IMR-90 (cell line): Measurements from ENCODE around the gene ADRA2B. TPM values are rescaled to one million over a fixed set of nuclear protein-coding genes. Genes with fewer than 3 reads are reported as not detected.
"Not testable (repeated sequence)": the region's sequence is repeated elsewhere in the genome, so short reads cannot be mapped to it uniquely, and the experiment has no call there.

Experiments used
- ATAC-seq: fragments of 200-7000 bp; cut with Tn5 transposase; 2 replicates; pipeline ENCODE4 v1.9.1; 2020; ENCODE audit warnings: low read depth, mild to moderate bottlenecking, moderate library complexity
- BruUV-seq: library from RNA; stranded (reverse); fragments of 400-500 nt; replicated peaks from 2 replicates; lab custom pipeline; 2021; lab: Mats Ljungman, UMichigan
- CTCF ChIA-PET: fragments of 300-600 bp; formaldehyde crosslinking; extraction: SDS; loops from one replicate; lab custom pipeline; 2021; ENCODE audit warnings: antibody characterized with exemption; lab: Yijun Ruan, JAX
- POLR2A ChIA-PET: fragments of 300-600 bp; sonication (Branson Sonifier 250); formaldehyde crosslinking; loops from one replicate; lab custom pipeline; 2022; ENCODE audit warnings: antibody characterized with exemption; ENCODE audit not compliant: unreplicated experiment; lab: Charles Lee
- DNase-seq: peaks from one replicate; pipeline ENCODE4 v3.0.0; 2013
- H2AFZ ChIP-seq: replicated peaks from 2 replicates; pipeline ENCODE3; 2013; ENCODE audit warnings: low read length, mild to moderate bottlenecking; ENCODE audit not compliant: poor library complexity
- H2AK5ac ChIP-seq: 2 replicates; pipeline ENCODE4 v1.6.1; 2013; ENCODE audit warnings: low read depth, low read length, inconsistent platforms
- H2AK9ac ChIP-seq: replicated peaks from 2 replicates; pipeline ENCODE3; 2013; ENCODE audit warnings: mild to moderate bottlenecking, low read depth, low read length, moderate library complexity; ENCODE audit not compliant: poor library complexity
- H2BK120ac ChIP-seq: 2 replicates; pipeline ENCODE4 v1.6.1; 2013; ENCODE audit warnings: low read depth, low read length, inconsistent platforms
- H2BK15ac ChIP-seq: 3 replicates; pipeline ENCODE4 v1.6.1; 2013; ENCODE audit warnings: low read depth, low read length, inconsistent platforms
- H2BK20ac ChIP-seq: 2 replicates; pipeline ENCODE4 v1.6.1; 2013; ENCODE audit warnings: low read depth, mild to moderate bottlenecking, inconsistent platforms, low read length, moderate library complexity
- H2BK5ac ChIP-seq: 2 replicates; pipeline ENCODE4 v1.6.1; 2013; ENCODE audit warnings: mild to moderate bottlenecking, low read depth, low read length, inconsistent platforms; ENCODE audit not compliant: poor library complexity, severe bottlenecking
- H3K14ac ChIP-seq: replicated peaks from 2 replicates; pipeline ENCODE4 v1.6.1; 2013; ENCODE audit warnings: low read depth, low read length, inconsistent platforms
- H3K18ac ChIP-seq: 2 replicates; pipeline ENCODE4 v1.6.1; 2013; ENCODE audit warnings: low read depth, low read length, control low read depth
- H3K23ac ChIP-seq: 2 replicates; pipeline ENCODE4 v1.6.1; 2013; ENCODE audit warnings: low read depth, low read length, inconsistent platforms
- H3K27ac ChIP-seq: 2 replicates; pipeline ENCODE4 v1.5.1; 2013; ENCODE audit warnings: mild to moderate bottlenecking, control low read depth, low read length; ENCODE audit not compliant: insufficient read depth
- H3K27me3 ChIP-seq: 2 replicates; pipeline ENCODE4 v1.6.1; 2013; ENCODE audit warnings: low read length; ENCODE audit not compliant: control insufficient read depth, insufficient read depth
- H3K36me3 ChIP-seq: 2 replicates; pipeline ENCODE4 v1.6.1; 2013; ENCODE audit warnings: low read length, mixed read lengths; ENCODE audit not compliant: control insufficient read depth, insufficient read depth
- H3K4ac ChIP-seq: 2 replicates; pipeline ENCODE4 v1.6.1; 2013; ENCODE audit warnings: low read depth, low read length, inconsistent platforms
- H3K4me1 ChIP-seq: 2 replicates; pipeline ENCODE4 v1.6.1; 2013; ENCODE audit warnings: low read length, mixed read lengths; ENCODE audit not compliant: control insufficient read depth, insufficient read depth
- H3K4me2 ChIP-seq: 2 replicates; pipeline ENCODE4 v1.6.1; 2013; ENCODE audit warnings: low read depth, mild to moderate bottlenecking, control low read depth, low read length, moderate library complexity
- H3K4me3 ChIP-seq: 2 replicates; pipeline ENCODE4 v1.5.1; 2013; ENCODE audit warnings: low read depth, mild to moderate bottlenecking, control low read depth, low read length, moderate library complexity; ENCODE audit not compliant: insufficient read depth
- H3K56ac ChIP-seq: 2 replicates; pipeline ENCODE4 v1.6.1; 2013; ENCODE audit warnings: low read length, inconsistent platforms; ENCODE audit not compliant: insufficient read depth; ENCODE audit errors: extremely low read depth
- H3K79me1 ChIP-seq, 2 experiments: 2 replicates each; pipeline ENCODE4 v1.6.1; 2013; ENCODE audit warnings: low read length in 2 of 2, inconsistent platforms in 1 of 2, low read depth in 1 of 2
- H3K9ac ChIP-seq: 2 replicates; pipeline ENCODE4 v1.6.1; 2013; ENCODE audit warnings: low read depth, low read length, control low read depth
- H3K9me1 ChIP-seq: 2 replicates; pipeline ENCODE4 v1.6.1; 2013; ENCODE audit warnings: low read length, inconsistent platforms; ENCODE audit not compliant: insufficient read depth
- H3K9me3 ChIP-seq: 2 replicates; pipeline ENCODE4 v1.6.1; 2013; ENCODE audit warnings: low read length; ENCODE audit not compliant: control insufficient read depth, insufficient read depth
- H4K20me1 ChIP-seq: 2 replicates; pipeline ENCODE4 v1.6.1; 2013; ENCODE audit warnings: low read length, inconsistent platforms; ENCODE audit not compliant: insufficient read depth
- H4K5ac ChIP-seq: 2 replicates; pipeline ENCODE4 v1.6.1; 2013; ENCODE audit warnings: mild to moderate bottlenecking, low read depth, low read length, control low read depth
- H4K8ac ChIP-seq, 2 experiments: 2 replicates each; pipeline ENCODE4 v1.6.1; 2013; ENCODE audit warnings: low read depth in 2 of 2, low read length in 2 of 2, control low read depth in 1 of 2, inconsistent platforms in 1 of 2
- H4K91ac ChIP-seq: 2 replicates; pipeline ENCODE4 v1.6.1; 2013; ENCODE audit warnings: low read depth, low read length, inconsistent platforms; ENCODE audit not compliant: insufficient read depth
- WGBS, 2 experiments: methylation state at CpG; one replicate each; pipeline versions ENCODE4 v1.1.5 to v1.1.7; 2013; ENCODE audit warnings: missing lambda C conversion rate in 2 of 2; ENCODE audit not compliant: insufficient read length in 1 of 2; ENCODE audit errors: extremely low coverage in 2 of 2; 5-methylcytosine and 5-hydroxymethylcytosine counted together
- dilution Hi-C: fragments of 300-500 bp; cut with HindIII; formaldehyde crosslinking; loops from one replicate; pipeline ENCODE4 v1.14.3; 2018; ENCODE audit warnings: low sequenced_read_pairs; ENCODE audit not compliant: unreplicated experiment
- in situ Hi-C: fragments of 300-500 bp; cut with MboI; formaldehyde crosslinking; loops from 3 replicates; pipeline ENCODE4 v1.14.3; 2019; ENCODE audit warnings: low sequenced_read_pairs, inconsistent platforms, mixed read lengths
- intact Hi-C: fragments of 100-400 bp; cut with micrococcal nuclease; formaldehyde crosslinking; loops from 2 replicates; pipeline ENCODE4 v1.10.0; 2022
- polyA plus RNA-seq, 3 experiments: library from polyadenylated mRNA; depleted of rRNA; stranded (reverse); fragments of >200 nt; gene quantifications; 2 replicates each; pipeline ENCODE4 v1.2.3, GENCODE V29; 2012; ENCODE audit warnings: low replicate concordance in 1 of 3
- total RNA-seq: library from RNA; depleted of rRNA; stranded (reverse); fragments of >200 nt; gene quantifications from 2 replicates; pipeline ENCODE4 v1.2.3, GENCODE V29; 2012

Gene ADRA2B
- total and polyA plus RNA-seq, 2 of the 4 experiments (the other 2 are of a cell fraction) = not detected

DNA sequence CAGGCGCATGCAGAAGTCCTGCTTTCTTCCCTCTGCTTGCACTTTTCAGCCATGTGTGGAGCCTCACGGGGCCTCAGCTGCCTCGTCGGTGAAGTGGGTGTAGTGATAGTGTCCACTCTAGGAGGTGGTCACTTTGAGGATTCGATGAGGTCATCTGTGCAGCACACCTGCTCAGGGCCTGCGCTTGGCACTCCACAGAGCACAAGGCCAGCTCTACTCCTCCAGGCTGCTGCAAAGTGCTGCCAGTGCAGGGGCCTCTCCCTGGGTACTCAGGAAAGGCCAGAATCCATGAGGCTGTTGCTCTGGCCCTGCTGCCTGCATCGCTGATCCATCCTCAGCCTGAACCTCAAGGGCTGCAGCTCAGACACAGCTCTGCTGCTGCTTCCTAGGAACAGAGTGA lies 49.9 kb downstream of the ADRA2B start:
- DNase-seq, CTCF ChIA-PET, H4K20me1 ChIP-seq, H3K4ac ChIP-seq, H2AK9ac ChIP-seq, H3K79me1 ChIP-seq, H2AFZ ChIP-seq, H2BK5ac ChIP-seq, dilution Hi-C loops, H3K4me1 ChIP-seq, H3K23ac ChIP-seq, H3K4me2 ChIP-seq, H2BK120ac ChIP-seq, H3K14ac ChIP-seq, H3K27ac ChIP-seq, H4K5ac ChIP-seq, H3K9ac ChIP-seq, POLR2A ChIA-PET, H2BK20ac ChIP-seq, H3K36me3 ChIP-seq, ATAC-seq, H2AK5ac ChIP-seq, intact Hi-C loops, H3K9me3 ChIP-seq, H2BK15ac ChIP-seq, H3K18ac ChIP-seq, H3K56ac ChIP-seq, H4K8ac ChIP-seq, BruUV-seq, H3K4me3 ChIP-seq, H3K9me1 ChIP-seq, H4K91ac ChIP-seq: not testable (repeated sequence)
- no CpG with 5 or more reads among the region's 7 CpGs for WGBS, 2 experiments
- H3K27me3 ChIP-seq = peaks cover 19% of the 10 kb centered on the region
- in situ Hi-C loops = loop anchor here (25.0 kb wide), 1 partner anchor 1596 kb away; the partner anchor contains the start of genes ACTR1B and C2orf92

DNA sequence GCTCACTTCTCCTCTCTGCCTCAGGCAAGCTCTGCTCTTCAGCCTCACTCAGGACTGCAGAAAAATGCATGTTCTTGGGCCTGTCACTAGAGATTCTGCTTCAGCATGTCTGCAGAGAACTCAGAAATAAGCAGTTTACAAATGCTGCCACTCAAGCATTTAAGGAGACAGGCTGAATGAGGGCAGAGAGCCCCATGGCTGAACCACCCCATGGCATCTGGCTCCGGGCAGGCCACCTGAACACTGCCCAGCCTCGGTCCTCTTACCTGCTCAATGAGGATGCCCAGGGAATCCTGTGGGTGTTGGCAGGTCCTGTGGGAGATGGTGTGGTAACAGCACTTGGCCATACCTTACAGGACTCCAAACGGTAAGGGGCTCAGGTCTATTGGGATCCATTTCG lies 50.4 kb downstream of the ADRA2B start:
- 40% methylated on average over 1 of the region's 4 CpGs; no CpG with 5 or more reads in 1 of the 2 experiments for WGBS, 2 experiments
- H3K14ac ChIP-seq, H3K4me2 ChIP-seq, H4K8ac ChIP-seq, H4K5ac ChIP-seq, DNase-seq, POLR2A ChIA-PET, H3K27ac ChIP-seq, H4K20me1 ChIP-seq, H2BK120ac ChIP-seq, H3K9me3 ChIP-seq, BruUV-seq, H3K18ac ChIP-seq, H3K4ac ChIP-seq, H4K91ac ChIP-seq, H3K4me1 ChIP-seq, H2BK20ac ChIP-seq, H2AK5ac ChIP-seq, H2AK9ac ChIP-seq, H3K56ac ChIP-seq, H3K9me1 ChIP-seq, H3K9ac ChIP-seq, H2AFZ ChIP-seq, dilution Hi-C loops, H2BK15ac ChIP-seq, H2BK5ac ChIP-seq, H3K36me3 ChIP-seq, CTCF ChIA-PET, H3K79me1 ChIP-seq, H3K4me3 ChIP-seq, H3K23ac ChIP-seq, intact Hi-C loops, ATAC-seq: not testable (repeated sequence)
- H3K27me3 ChIP-seq = peaks cover 15% of the 10 kb centered on the region
- in situ Hi-C loops = loop anchor here (25.0 kb wide), 1 partner anchor 1596 kb away; the partner anchor contains the start of genes ACTR1B and C2orf92
